Renal cortex interstitium (tissue), 11 donors: ENCODE data around the gene EFHC1. TPM values are rescaled to one million over a fixed set of nuclear protein-coding genes. Genes with fewer than 3 reads are reported as not detected.

Experiments used
- DNase-seq, 11 donors: peaks; one replicate each; pipeline ENCODE4 v3.0.0-alpha.2; 2013; ENCODE audit warnings: low read depth in 9 of 11, low spot score in 4 of 11; ENCODE audit errors: extremely low read depth in 1 of 11
- polyA plus RNA-seq, 3 donors: library from polyadenylated mRNA; unstranded; fragments of 120-200 nt; gene quantifications; one replicate each; pipeline ENCODE4 v1.2.1, GENCODE V29; 2013; ENCODE audit not compliant: insufficient read length in 3 of 3

Gene EFHC1
- polyA plus RNA-seq, 3 donors = 50.8 to 68.0 (median 63.2) TPM

DNA sequence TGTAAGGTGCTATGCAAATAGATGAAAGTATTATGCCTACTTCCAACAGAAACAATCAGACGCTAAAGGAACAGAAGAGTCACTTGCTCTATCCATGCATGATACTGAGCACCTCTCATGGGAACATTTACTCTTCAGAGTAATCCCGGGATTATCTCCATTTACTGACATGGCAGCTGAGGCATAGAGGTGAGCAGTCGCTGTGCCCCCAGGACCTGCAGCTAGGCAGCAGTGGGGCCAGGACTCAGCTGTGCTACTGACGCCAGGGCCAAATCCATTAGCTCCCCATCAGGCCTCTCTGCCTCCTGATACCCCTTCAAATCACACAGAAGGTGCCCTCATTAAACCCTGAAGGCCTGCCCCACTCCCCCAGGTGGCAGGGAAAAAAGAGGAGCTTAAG lies 104.8 kb downstream of the EFHC1 start:
- DNase-seq = no peak

DNA sequence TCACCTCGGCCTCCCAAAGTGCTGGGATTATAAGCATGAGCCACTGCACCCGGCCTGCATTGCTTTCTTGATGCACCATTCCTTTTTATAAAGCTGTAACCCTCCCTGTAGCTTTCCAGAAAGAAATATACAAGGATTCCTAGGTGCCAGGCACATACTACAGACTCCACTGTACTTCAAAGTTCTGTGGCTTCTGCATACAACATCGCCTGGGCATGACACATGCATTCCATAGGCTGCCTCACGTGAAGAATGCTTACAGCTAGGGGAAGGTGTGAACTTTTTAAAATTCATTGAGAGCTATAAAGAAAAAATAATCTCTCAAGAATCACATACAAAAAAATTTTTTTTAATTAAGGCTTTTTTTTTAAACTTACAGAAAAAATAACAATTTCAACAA lies 106.5 kb downstream of the EFHC1 start:
- DNase-seq = no peak

DNA sequence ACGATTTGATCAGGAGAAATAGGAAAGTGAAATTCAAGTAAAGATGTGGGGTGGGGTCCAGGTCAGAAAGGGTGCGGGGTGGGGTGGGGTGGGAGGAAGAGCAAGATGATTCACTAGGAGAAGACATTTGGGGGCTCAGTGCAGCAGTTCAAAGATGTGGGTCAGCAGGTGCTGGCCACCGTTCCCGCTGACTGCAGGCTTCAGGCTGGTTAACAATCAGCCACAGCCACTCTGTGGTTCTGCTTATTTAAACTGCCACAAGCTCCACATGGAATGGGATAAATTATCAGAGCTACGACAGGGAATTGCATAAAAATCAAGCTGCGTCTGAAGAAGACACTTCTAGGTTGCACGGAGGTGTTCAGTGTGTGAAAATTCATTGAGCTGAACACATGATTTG lies 107.3 kb downstream of the EFHC1 start:
- no peak for DNase-seq

DNA sequence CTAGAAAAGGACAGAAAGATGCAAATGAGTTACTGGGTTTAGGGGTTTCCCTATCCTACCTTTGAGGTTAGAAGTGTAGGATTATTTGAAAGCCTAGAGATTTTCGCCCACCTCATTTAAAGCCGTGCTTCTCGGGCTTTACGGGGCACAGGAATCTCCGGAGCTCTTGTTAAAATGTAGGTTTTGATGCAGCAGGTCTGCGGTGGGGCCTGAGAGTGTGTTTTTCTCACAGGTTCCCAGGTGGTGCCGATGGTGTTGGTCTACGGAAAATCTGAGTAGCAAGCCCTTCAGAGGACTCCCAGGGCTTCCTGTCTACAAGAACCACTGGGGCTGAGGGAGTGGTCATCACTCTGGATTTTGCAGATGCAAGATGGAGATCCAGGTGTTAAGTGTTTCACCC lies 109.2 kb downstream of the EFHC1 start:
- DNase-seq = no peak

DNA sequence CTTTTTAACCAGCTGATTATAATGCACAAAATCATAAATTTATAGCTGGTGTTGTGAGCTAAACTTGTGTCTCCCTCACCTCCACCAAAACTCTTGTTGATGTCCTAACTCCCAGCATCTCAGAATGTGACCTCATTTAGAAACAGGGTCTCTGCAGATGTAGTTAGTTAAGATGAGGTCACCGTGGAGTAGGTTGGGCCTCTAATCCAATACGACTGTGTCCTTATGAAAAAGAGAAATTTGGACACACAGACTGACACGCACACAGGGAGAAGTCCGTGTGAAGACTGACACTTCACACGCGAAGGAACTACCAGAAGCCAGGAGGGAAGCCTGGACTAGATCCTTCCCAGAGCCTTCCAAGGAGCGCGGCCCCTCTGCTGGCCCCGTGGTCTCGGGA lies 110.2 kb downstream of the EFHC1 start:
- no peak for DNase-seq

DNA sequence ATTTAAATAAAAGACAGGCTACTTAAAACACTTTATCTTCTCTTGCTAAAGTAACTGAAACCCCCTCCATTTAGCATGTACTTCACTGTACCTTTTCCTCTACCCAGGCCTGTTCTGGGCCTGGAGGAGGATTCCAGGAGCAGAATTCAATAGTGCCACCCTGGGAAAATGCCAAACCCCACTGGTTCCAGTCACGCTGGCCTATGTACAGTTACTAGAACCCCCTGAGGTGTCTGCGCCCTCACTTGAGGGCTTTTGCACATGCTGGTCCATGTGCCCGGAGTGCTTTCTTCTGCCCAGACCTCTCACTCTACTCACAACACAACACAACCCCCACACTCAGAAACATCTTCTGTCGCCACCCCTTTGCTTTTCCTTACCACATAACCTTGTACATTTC lies 111.3 kb downstream of the EFHC1 start:
- no peak for DNase-seq

DNA sequence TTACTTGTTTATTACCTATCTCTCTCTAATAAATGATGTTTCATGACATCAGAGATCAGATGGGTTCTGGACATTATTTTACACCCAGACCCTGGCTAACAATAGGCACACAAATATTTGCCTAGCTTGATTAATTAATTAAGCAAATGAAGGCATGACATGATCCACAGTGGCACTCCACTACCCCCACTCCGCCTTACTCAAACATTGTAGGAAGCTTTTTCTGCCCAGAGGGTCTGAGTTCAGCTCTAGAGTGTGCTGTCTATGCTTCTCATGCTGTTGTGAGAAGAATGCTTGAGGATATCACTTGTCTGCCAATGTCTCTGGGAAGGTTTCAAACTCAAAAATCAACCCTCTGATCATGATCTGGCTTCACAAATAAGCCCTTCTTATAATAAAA lies 111.7 kb downstream of the EFHC1 start:
- DNase-seq = no peak

DNA sequence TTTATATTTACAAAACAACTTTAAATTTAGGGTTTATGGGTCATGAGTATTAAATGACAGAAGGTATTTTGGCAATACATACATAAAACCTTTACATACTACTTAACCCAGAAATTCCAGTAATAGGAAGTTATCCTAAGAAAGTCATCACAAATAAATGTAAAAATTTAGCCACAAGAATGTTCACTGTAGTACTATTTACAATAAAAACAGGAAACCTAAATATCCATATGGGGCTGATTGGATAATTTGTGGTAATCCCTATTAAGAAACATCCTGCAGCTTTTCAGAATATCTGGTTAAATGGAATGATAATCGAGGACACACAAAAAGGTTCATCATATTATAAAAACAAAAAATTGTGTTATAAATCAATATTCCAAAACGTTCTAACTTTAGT lies 112.3 kb downstream of the EFHC1 start:
- DNase-seq = no peak

DNA sequence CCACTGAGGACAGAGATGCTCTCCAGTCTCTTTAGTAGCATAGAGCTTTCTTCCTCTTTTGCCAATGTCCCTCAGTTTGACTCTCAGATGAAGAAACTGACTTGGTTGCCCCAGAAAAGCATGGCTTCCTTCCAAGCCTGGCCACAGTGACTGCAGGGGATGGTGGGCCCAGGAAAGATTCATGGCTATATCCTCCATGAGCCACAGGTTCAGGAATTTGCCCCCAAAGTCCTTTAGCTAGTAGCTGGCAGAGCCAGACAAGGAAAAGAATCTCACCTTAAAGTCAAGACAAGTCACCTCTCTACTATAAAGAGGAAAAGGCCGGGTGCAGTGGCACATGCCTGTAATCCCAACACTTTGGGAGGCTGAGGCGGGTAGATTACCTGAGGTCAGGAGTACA lies 113.3 kb downstream of the EFHC1 start:
- no peak for DNase-seq

DNA sequence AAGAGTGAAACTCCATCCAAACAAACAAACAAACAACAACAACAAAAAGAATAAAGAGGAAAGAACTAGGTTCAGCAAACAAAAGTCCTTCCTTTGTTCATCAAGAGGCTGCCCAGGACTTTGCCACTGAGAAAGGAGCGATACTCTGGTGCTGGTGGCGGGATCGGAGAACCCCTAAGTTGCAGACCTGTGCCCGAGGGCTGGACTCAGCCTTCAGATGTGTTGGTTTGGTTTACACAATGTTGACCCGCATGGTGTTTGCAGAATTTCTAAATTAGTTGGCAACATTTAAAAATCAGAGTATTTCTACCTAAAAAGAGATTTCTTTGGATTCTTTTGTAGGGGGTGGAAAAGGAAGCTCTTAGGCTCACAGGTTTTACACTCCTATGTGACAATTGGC lies 114.2 kb downstream of the EFHC1 start:
- DNase-seq = no peak

DNA sequence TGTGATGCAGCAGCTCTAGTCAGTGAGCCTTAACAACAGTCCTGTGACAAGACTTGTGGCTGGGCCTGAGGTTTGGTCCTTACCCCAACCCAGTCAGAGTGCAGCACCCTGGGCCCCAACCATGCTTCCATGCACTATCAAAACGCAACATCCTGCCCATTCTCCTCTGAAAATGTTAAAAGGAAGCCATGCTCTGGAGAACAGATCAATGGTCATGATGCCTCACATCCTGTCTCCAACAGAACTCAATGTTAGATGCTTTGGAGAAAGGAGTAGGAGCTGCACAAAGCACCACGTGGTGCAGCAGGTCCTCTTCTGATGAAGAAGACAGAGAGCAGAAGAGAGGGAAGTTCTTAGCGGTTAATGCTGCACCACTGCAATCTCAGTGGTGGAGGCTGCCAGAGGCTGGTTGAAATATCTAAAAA lies 114.8 kb downstream of the EFHC1 start:
- DNase-seq = no peak

DNA sequence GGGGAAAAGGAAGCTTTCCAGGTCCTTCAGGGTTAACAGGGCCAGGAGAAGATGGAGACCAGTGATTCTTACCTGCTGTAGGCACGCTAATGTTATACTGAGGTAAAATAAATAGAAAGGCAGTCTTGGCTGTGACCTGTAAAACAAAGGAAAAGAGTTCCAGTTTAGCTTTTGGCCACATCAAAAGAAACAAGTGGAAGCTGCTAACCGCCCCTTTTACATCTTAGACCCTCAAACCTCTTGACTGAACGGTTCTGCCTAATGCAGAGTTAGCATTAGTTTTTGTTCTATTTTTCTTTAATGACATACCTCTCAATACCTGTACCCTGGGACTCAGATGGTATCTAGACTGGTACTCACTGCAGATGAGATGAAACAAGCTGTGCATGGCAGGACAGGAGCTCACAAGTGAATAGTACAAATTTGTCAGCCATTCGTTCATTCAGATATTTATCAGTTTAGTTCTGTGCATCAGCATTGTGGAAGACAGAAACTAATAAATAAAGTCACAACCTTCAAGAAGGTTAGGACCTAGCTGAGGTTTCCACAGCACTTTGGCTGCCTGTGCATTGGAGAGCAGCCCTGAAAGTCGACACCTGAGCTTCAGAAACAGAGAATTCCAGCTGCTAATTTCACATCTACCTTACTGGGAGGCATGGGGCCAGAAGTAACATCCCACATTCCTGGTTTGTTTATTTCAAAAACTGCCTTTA lies 115.7 kb downstream of the EFHC1 start:
- DNase-seq = no peak

DNA sequence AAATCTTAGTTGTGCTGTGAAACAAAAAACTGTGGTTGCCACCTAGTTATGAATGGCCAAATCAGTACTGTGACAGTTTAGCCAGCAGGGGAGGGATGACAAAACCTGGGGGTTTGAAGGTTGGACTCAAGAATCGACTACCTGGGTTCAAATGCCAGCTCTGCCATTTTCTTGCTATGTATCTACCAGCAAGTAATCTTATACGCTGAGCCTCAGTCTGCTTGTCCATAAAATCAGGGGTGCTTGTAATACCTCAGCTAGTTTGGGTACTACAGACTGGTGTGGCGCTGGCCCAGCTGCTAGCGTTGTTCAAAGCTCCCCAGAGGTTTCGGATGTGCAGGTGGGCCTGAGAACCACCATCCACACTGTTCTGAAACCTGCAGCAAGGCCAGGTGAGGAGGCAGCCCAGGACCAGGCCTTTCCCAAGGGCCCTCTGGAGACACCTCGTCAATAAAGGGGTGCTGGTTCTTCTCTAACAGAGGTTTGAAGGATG lies 116.3 kb downstream of the EFHC1 start:
- no peak for DNase-seq

DNA sequence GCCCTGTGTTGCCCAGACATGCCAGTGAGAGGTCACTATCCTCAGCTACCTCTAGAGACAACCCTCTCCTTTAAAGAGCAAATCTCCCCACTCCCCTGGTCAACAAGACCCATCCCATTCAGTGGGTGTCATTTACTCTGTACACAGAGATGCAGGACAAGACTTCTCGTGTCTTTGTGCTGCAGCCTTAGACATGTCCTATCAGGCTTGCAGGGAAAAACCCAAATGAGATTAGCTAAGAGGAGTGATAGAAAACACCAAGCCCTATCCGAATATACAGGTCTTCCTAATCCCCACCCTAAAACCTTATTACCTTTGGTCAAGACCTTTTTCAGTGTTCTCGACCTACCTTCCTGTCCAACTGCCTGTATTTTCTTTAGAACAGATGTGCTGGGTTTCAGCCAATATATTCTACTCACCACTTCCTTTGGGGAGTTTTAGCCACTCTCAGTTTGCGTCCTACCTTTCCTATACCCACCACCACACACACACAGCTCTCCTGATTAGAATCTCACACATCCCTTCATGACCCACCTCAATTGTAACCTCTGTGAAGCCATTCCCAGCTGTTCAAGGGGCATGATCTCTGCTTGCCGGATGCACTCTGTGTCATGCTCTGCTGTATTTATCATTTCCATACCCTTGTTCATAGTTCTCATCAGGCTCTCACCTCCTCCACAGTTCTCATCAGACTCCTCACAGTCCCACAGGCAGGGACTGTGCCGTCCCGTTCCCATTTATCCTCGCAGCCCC lies 117.0 kb downstream of the EFHC1 start:
- DNase-seq = no peak

DNA sequence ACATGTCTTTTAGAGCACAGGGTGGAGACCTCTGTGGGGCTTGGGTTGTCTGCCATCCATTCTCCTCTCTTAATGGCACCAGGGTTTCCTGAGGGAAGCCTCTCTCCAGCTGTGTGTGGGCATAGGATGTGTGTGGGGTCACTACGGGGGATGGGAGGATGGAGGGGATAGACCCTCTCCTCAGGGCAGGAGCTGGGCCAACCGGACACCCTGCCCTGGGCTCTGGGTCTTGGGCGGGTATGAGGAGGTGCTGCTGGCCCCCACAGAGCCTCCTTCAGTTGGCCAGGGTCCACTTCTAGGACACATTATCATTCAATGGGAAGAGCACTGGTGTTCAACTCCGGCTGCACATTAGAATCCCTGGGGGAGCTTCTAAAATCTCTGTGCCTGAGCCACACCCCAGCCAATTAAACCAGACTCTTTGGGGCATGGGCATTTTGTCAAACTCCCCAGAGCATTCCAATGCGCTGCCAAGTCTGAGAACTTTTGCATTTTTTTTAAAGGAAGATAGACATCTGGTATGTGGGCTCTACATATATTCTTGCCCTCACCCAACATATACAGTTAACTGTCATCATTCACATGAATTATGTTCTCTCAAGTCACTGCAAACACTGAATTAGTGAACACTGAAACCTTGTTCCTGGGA lies 118.2 kb downstream of the EFHC1 start:
- no peak for DNase-seq

DNA sequence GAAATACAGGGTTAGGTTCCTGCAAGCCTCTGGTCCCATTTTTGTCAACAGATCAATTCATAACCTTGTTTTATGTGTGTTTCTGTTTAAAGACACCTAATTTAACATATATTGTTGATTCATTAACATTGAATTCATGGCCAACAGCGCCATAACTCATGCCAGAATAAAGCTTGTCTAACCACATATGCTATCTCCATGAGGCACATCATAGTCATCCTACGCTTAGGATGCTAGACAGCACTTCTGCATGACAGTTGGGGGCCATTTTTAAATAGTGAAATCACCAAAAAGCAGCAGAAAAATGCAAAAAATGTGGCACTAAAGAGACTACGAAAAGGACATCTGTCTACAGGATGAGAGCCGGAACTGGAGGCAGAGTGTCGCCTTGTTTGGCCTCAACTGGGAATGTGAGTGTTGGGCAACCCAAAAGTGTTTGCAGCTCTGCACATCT lies 118.8 kb downstream of the EFHC1 start:
- DNase-seq = no peak

DNA sequence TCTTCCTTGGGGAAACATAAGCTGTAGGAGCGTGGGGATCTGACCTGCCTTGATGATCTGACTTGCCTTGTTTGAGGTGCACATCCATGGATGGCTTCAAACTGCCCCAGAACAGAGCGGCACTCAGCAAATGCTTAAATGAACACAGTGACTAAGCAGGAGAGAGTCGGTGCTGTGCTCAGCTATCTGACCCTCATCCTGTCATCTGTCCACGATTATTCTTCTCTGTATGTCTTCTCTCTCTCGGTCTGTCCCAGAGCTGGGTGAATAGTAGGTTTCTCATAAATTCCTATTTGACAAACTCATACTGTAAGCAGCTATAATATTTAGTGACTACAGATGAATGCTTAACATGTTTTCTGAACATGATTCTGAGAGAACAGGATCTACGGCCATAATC lies 119.5 kb downstream of the EFHC1 start:
- DNase-seq = no peak

DNA sequence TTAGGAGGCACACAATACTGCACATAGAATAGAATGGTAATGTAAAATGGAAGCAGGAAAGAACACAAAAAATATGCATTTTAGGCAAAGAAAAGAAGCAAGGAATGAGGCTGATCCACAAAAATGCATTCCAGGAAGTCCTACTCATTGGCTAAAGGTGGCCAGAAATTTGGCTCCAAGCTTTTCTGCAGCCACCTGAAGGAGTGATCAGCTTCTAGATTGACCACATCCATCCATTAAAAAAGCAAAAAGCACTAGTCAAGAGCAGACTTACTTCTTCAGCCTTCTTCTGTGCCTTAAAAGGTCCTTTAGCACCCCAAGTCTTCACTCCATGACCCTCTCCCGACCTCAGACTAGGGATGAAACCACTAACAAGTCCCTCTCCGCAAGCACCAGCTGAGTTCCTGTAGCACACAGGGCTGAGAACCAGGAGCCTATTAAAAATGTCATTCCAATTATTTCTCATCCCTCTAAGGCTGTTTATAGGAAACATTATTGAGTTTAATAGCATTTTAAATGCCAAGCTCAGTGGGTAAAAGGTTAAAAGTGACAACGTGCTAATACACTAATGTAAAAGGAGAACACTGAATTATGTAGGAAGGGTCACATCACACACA lies 120.3 kb downstream of the EFHC1 start:
- DNase-seq = no peak

DNA sequence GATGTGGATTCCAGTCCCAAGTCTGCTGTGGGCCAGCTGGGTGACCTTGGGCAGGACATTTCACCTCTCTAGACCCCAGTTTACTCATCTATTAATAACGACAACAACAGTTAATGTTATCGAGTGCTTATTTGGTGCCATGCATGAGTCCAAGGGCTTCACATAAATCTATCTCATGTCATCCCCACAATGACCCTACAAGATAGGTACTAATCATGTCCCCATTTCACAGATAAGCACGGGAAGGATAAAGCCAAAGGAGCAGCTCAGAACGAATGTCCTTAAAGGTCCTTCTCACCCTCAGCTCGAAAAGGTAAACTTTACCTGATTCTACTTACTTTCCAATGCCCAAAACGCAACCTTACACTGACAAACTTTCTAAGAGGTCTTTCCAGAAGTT lies 121.0 kb downstream of the EFHC1 start:
- DNase-seq = no peak

DNA sequence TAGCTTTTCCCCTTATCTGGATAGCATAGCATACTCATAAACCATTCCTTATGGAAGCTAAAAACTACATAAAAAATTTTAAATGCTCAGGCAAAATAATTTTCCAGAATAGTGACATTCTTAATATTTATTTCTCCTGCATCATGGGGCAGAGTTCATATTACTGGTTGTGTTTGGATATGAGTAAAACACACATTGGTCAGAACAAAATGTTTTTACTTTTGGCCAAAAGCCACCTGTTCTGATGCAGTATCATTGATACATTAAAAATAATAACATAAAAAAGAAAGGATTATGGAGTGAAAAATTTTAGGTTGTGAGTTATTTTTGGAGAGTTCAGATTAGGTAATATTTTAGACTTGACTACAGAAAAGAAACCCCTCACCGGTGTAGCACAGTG lies 123.1 kb downstream of the EFHC1 start:
- no peak for DNase-seq
